ENCODE measurements around the gene RABGAP1L. TPM values are rescaled to one million over a fixed set of nuclear protein-coding genes. Genes with fewer than 3 reads are reported as not detected.

RABGAP1L gene
- total RNA-seq, 1 donor from 2014 or later = 44.1 TPM

- H3K4me1 Mint-ChIP-seq (ENCODE audit: low read depth, unreplicated experiment) = no peaks in the 10 kb centered on the region
These were observed 50.2 kb downstream of the RABGAP1L start for GRCh38 chr1:174209347-174210187.

DNA sequence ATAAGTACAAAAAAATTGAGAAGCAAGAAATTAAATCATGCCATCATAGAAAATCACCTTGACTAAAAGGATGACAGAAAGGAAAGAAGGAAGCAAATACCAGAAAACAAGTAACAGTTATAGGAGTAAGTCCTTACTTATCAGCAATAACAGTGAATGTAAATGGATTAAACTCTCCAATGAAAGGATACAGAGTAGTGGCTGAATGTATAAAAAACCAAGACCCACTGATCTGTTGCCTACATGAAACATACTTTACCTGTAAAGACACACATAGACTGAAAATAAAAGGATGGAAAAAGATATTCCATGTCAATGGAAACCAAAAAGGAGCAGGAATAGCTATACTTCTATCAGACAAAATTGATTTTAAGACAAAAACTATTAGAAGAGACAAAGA is 52.2 kb downstream of the RABGAP1L start:
- Mint-ChIP-seq H3K9me3 (ENCODE audit: unreplicated experiment) (peaks cover 1% of the 10 kb centered on the region), H3K27me3 (ENCODE audit: unreplicated experiment) (no peaks in the 10 kb centered on the region), H3K4me3 (ENCODE audit: unreplicated experiment) (no peak overlapping the region), H3K27ac (ENCODE audit: unreplicated experiment) (no peak overlapping the region), H3K4me1 (ENCODE audit: low read depth, unreplicated experiment) (no peaks in the 10 kb centered on the region), H3K36me3 (ENCODE audit: unreplicated experiment) (peaks cover 16% of the 10 kb centered on the region)
- no peak for DNase-seq
- no peak for TF ChIP-seq CTCF (IDR thresholded peaks at IDR 0.05; ENCODE audit: partially characterized antibody, unreplicated experiment)

More at GRCh38 chr1:174209347-174210187, 50.2 kb downstream of the RABGAP1L start:
- TF ChIP-seq CTCF (IDR thresholded peaks at IDR 0.05; ENCODE audit: partially characterized antibody, unreplicated experiment) = no peak
- H3K36me3 Mint-ChIP-seq (ENCODE audit: unreplicated experiment) = peaks cover 16% of the 10 kb centered on the region
- no peak overlapping the region for H3K27ac Mint-ChIP-seq (ENCODE audit: unreplicated experiment)
- H3K9me3 Mint-ChIP-seq (ENCODE audit: unreplicated experiment) = peaks cover 1% of the 10 kb centered on the region
- no peak overlapping the region for H3K4me3 Mint-ChIP-seq (ENCODE audit: unreplicated experiment)
- DNase-seq = no peak
- peaks cover 1% of the 10 kb centered on the region for H3K27me3 Mint-ChIP-seq (ENCODE audit: unreplicated experiment)

GRCh38 chr1:174215766-174216165 is 56.4 kb downstream of the RABGAP1L start:
- Mint-ChIP-seq H3K4me3 (ENCODE audit: unreplicated experiment) (no peak overlapping the region), H3K36me3 (ENCODE audit: unreplicated experiment) (peaks cover 6% of the 10 kb centered on the region), H3K9me3 (ENCODE audit: unreplicated experiment) (no peaks in the 10 kb centered on the region), H3K27me3 (ENCODE audit: unreplicated experiment) (no peaks in the 10 kb centered on the region), H3K27ac (ENCODE audit: unreplicated experiment) (no peak overlapping the region), H3K4me1 (ENCODE audit: low read depth, unreplicated experiment) (no peaks in the 10 kb centered on the region)
- no peak for DNase-seq
- no peak for TF ChIP-seq CTCF (IDR thresholded peaks at IDR 0.05; ENCODE audit: partially characterized antibody, unreplicated experiment)

DNA sequence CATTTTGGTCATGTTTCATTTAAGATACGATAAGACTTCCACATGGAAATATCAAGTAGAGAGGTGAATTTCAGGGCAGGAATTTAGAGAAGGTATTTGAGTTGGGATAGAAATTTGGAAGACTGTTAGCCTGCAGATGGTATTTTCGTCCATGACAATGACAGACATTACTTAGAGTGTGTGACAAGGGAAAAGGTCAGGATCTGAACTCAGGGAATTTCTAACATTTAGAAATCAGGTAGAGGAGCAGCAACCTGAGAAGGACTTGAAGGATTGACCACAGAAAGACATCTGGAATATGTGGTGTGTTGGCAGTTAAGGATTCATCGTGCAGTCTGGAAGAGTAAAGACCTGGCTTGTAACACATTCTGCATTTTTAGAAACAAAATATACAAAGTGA is 57.9 kb downstream of the RABGAP1L start:
- no peaks in the 10 kb centered on the region for H3K9me3 Mint-ChIP-seq (ENCODE audit: unreplicated experiment)
- H3K36me3 Mint-ChIP-seq (ENCODE audit: unreplicated experiment) = peaks cover under 1% of the 10 kb centered on the region
- no peak overlapping the region for H3K4me3 Mint-ChIP-seq (ENCODE audit: unreplicated experiment)
- no peak overlapping the region for H3K27ac Mint-ChIP-seq (ENCODE audit: unreplicated experiment)
- DNase-seq = no peak
- no peaks in the 10 kb centered on the region for H3K27me3 Mint-ChIP-seq (ENCODE audit: unreplicated experiment)
- TF ChIP-seq CTCF (IDR thresholded peaks at IDR 0.05; ENCODE audit: partially characterized antibody, unreplicated experiment) = no peak
- H3K4me1 Mint-ChIP-seq (ENCODE audit: low read depth, unreplicated experiment) = no peaks in the 10 kb centered on the region

All from glutamatergic neuron (in vitro differentiated cells).